ENCODE data around the gene IP6K3.

DNA sequence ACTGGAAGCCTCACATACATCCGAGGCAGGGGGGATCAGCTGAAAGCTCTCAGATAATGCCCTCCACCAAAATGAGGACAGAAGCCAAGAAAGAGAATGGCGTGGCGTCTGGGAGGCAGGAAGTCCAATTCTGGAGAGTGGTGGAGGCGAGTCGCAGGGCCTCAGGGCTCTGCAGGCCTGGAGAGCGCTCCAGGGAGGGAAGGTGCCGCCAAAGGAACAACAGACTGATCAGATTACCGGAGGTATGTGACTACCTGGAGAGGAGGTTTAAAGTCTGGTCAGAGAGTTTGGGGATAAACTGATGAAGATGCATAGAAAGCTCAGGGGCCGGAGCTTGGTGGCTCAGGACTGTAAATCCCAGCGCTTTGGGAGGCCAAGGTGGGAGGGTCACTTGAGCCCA, 11.2 kb upstream of the IP6K3 start:
- TF ChIP-seq, protein P1, sequence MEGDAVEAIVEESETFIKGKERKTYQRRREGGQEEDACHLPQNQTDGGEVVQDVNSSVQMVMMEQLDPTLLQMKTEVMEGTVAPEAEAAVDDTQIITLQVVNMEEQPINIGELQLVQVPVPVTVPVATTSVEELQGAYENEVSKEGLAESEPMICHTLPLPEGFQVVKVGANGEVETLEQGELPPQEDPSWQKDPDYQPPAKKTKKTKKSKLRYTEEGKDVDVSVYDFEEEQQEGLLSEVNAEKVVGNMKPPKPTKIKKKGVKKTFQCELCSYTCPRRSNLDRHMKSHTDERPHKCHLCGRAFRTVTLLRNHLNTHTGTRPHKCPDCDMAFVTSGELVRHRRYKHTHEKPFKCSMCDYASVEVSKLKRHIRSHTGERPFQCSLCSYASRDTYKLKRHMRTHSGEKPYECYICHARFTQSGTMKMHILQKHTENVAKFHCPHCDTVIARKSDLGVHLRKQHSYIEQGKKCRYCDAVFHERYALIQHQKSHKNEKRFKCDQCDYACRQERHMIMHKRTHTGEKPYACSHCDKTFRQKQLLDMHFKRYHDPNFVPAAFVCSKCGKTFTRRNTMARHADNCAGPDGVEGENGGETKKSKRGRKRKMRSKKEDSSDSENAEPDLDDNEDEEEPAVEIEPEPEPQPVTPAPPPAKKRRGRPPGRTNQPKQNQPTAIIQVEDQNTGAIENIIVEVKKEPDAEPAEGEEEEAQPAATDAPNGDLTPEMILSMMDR (IDR thresholded peaks at IDR 0.05) = no peak
- no peak for TF ChIP-seq POLR2A (IDR thresholded peaks at IDR 0.05)
